Astrocyte (in vitro differentiated cells and primary cell): ENCODE data around the gene IPO11. TPM values are rescaled to one million over a fixed set of nuclear protein-coding genes. Genes with fewer than 3 reads are reported as not detected.

Experiments used
- DNase-seq: peaks from one replicate; pipeline ENCODE4 v3.0.0-alpha.2; 2010; ENCODE audit warnings: low read depth
- FAIRE-seq: peaks from 2 replicates; lab custom pipeline; 2011; peaks lifted over from hg19 to GRCh38; lab: Jason Lieb, UNC
- H2AFZ ChIP-seq: 2 replicates; pipeline ENCODE4 v1.6.0; 2012; ENCODE audit warnings: low read depth, low read length, inconsistent platforms
- H3K27ac ChIP-seq: 2 replicates; pipeline ENCODE4 v1.5.1; 2011; ENCODE audit warnings: low read depth, low read length, inconsistent platforms
- H3K27me3 ChIP-seq: 2 replicates; pipeline ENCODE4 v1.6.0; 2011; ENCODE audit warnings: low read length, inconsistent platforms; ENCODE audit not compliant: insufficient read depth
- H3K36me3 ChIP-seq: 2 replicates; pipeline ENCODE4 v1.5.1; 2011; ENCODE audit warnings: low read length, inconsistent platforms; ENCODE audit not compliant: insufficient read depth
- H3K4me1 ChIP-seq: 2 replicates; pipeline ENCODE4 v1.5.1; 2011; ENCODE audit warnings: low read length, inconsistent platforms; ENCODE audit not compliant: insufficient read depth
- H3K4me2 ChIP-seq: 2 replicates; pipeline ENCODE4 v1.6.0; 2012; ENCODE audit warnings: low read length, inconsistent platforms
- H3K4me3 ChIP-seq: 2 replicates; pipeline ENCODE4 v1.5.1; 2011; ENCODE audit warnings: low read depth, mild to moderate bottlenecking, low read length, inconsistent platforms; ENCODE audit not compliant: insufficient read depth
- H3K79me2 ChIP-seq: 2 replicates; pipeline ENCODE4 v1.6.0; 2012; ENCODE audit warnings: mild to moderate bottlenecking, low read length, inconsistent platforms; ENCODE audit not compliant: insufficient read depth
- H3K9ac ChIP-seq: 2 replicates; pipeline ENCODE4 v1.6.0; 2012; ENCODE audit warnings: mild to moderate bottlenecking, low read length, inconsistent platforms
- H3K9me3 ChIP-seq: 2 replicates; pipeline ENCODE4 v1.5.1; 2012; ENCODE audit warnings: low read depth, mild to moderate bottlenecking, low read length, inconsistent platforms; ENCODE audit not compliant: insufficient read depth
- H4K20me1 ChIP-seq: 2 replicates; pipeline ENCODE4 v1.6.0; 2012; ENCODE audit warnings: low read length, inconsistent platforms; ENCODE audit not compliant: insufficient read depth
- H3K27ac Mint-ChIP-seq: one replicate; pipeline ENCODE4 v1.8.0; 2021; ENCODE audit warnings: mild to moderate bottlenecking, mixed read lengths; ENCODE audit not compliant: unreplicated experiment
- H3K27me3 Mint-ChIP-seq: one replicate; pipeline ENCODE4 v1.8.0; 2021; ENCODE audit warnings: low read depth, mixed read lengths; ENCODE audit not compliant: unreplicated experiment
- H3K36me3 Mint-ChIP-seq: one replicate; pipeline ENCODE4 v1.8.0; 2021; ENCODE audit warnings: low read depth, mixed read lengths; ENCODE audit not compliant: unreplicated experiment
- H3K4me1 Mint-ChIP-seq: one replicate; pipeline ENCODE4 v1.8.0; 2021; ENCODE audit warnings: low read depth, mixed read lengths; ENCODE audit not compliant: unreplicated experiment
- H3K4me3 Mint-ChIP-seq: one replicate; pipeline ENCODE4 v1.8.0; 2021; ENCODE audit warnings: mild to moderate bottlenecking, moderate library complexity, mixed read lengths; ENCODE audit not compliant: unreplicated experiment
- H3K9me3 Mint-ChIP-seq: one replicate; pipeline ENCODE4 v1.8.0; 2021; ENCODE audit warnings: mild to moderate bottlenecking, mixed read lengths; ENCODE audit not compliant: unreplicated experiment
- CTCF ChIP-seq: IDR thresholded peaks from 2 replicates; pipeline ENCODE4 v1.5.1; 2011; ENCODE audit warnings: low read depth, mild to moderate bottlenecking, inconsistent platforms, low read length, moderate library complexity; ENCODE audit not compliant: insufficient read depth
- EZH2 ChIP-seq: IDR thresholded peaks from 2 replicates; pipeline ENCODE4 v1.6.1; 2012; ENCODE audit warnings: mild to moderate bottlenecking, low read length, inconsistent platforms; ENCODE audit not compliant: insufficient read depth
- total RNA-seq: library from RNA; stranded (reverse); gene quantifications from 2 replicates; pipeline ENCODE4 v1.2.1, GENCODE V29; 2021

The IPO11 gene
- total RNA-seq, 1 donor from 2014 or later: 31.7 TPM

- Histone ChIP-seq H4K20me1 (no peaks in the 10 kb centered on the region), H3K27ac (no peak overlapping the region), H3K36me3 (no peaks in the 10 kb centered on the region), H3K79me2 (no peaks in the 10 kb centered on the region), H3K9me3 (no peaks in the 10 kb centered on the region), H3K4me1 (no peaks in the 10 kb centered on the region), H3K9ac (no peak overlapping the region), H3K4me2 (no peak overlapping the region), H3K27me3 (no peaks in the 10 kb centered on the region), H3K4me3 (no peak overlapping the region), H2AFZ (no peak overlapping the region)
- TF ChIP-seq EZH2 (no peak), CTCF (no peak)
- H3K9me3 Mint-ChIP-seq: no peaks in the 10 kb centered on the region
- FAIRE-seq (no peak), DNase-seq (no peak)
- H3K27me3 Mint-ChIP-seq: no peaks in the 10 kb centered on the region
- no peaks in the 10 kb centered on the region for H3K36me3 Mint-ChIP-seq
- peak overlapping the region; percentile 8 for H3K27ac Mint-ChIP-seq
- H3K4me1 Mint-ChIP-seq: peaks cover 7% of the 10 kb centered on the region
- no peak overlapping the region for H3K4me3 Mint-ChIP-seq
Observed at GRCh38 chr5:62575066-62575465, 162.5 kb downstream of the IPO11 start.

GRCh38 chr5:62575489-62575888 lies 162.9 kb downstream of the IPO11 start:
- no peak for FAIRE-seq
- H4K20me1 ChIP-seq: no peaks in the 10 kb centered on the region
- no peak overlapping the region for H3K4me2 ChIP-seq
- H2AFZ ChIP-seq: no peak overlapping the region
- DNase-seq: no peak
- H3K4me3 ChIP-seq: no peak overlapping the region
- Mint-ChIP-seq H3K9me3 (no peaks in the 10 kb centered on the region), H3K27me3 (no peaks in the 10 kb centered on the region), H3K4me1 (peaks cover 7% of the 10 kb centered on the region), H3K36me3 (no peaks in the 10 kb centered on the region), H3K4me3 (no peak overlapping the region), H3K27ac (peak overlapping the region; percentile 8)
- no peak overlapping the region for H3K27ac ChIP-seq
- no peaks in the 10 kb centered on the region for H3K27me3 ChIP-seq
- H3K9ac ChIP-seq: no peak overlapping the region
- H3K9me3 ChIP-seq: no peaks in the 10 kb centered on the region
- no peaks in the 10 kb centered on the region for H3K36me3 ChIP-seq
- H3K4me1 ChIP-seq: no peaks in the 10 kb centered on the region
- TF ChIP-seq CTCF: no peak
- TF ChIP-seq EZH2: no peak
- no peaks in the 10 kb centered on the region for H3K79me2 ChIP-seq

GRCh38 chr5:62576570-62577170 lies 164.1 kb downstream of the IPO11 start:
- Mint-ChIP-seq H3K36me3 (no peaks in the 10 kb centered on the region), H3K4me3 (no peak overlapping the region), H3K27ac (no peak overlapping the region), H3K27me3 (no peaks in the 10 kb centered on the region), H3K9me3 (no peaks in the 10 kb centered on the region), H3K4me1 (peaks cover 7% of the 10 kb centered on the region)
- H3K4me1 ChIP-seq: no peaks in the 10 kb centered on the region
- no peaks in the 10 kb centered on the region for H3K36me3 ChIP-seq
- H3K9ac ChIP-seq: no peak overlapping the region
- DNase-seq: no peak
- H4K20me1 ChIP-seq: no peaks in the 10 kb centered on the region
- H3K9me3 ChIP-seq: no peaks in the 10 kb centered on the region
- H3K27ac ChIP-seq: no peak overlapping the region
- no peak for FAIRE-seq
- no peaks in the 10 kb centered on the region for H3K27me3 ChIP-seq
- no peak overlapping the region for H3K4me3 ChIP-seq
- no peak for TF ChIP-seq EZH2
- TF ChIP-seq CTCF: no peak
- H3K4me2 ChIP-seq: no peak overlapping the region
- H2AFZ ChIP-seq: no peak overlapping the region
- H3K79me2 ChIP-seq: no peaks in the 10 kb centered on the region
